Activated T-cell treated with anti-CD3 and anti-CD28 coated beads, Interleukin-2, amount 50 U/mL, for 72 hours (primary cell): Measurements from ENCODE around the gene SARDH. TPM values are rescaled to one million over a fixed set of nuclear protein-coding genes. Genes with fewer than 3 reads are reported as not detected.
"Not testable (repeated sequence)": the region's sequence is repeated elsewhere in the genome, so short reads cannot be mapped to it uniquely, and the experiment has no call there.

ENCODE experiments used
- ATAC-seq, 2 donors: fragments of 150-1000 bp; cut with Tn5 transposase; replicated peaks in 1 of 2; 2 replicates each; pipeline ENCODE4 v1.10.0; 2021; ENCODE audit warnings: moderate library complexity in 2 of 2, mild to moderate bottlenecking in 1 of 2
- DNase-seq, 2 donors: peaks; one replicate each; pipeline ENCODE4 v3.0.0; 2021 to 2022; ENCODE audit warnings: mixed read lengths in 1 of 2
- H3K27ac Mint-ChIP-seq: one replicate; pipeline ENCODE4 v1.8.0; 2022; ENCODE audit warnings: mild to moderate bottlenecking, moderate library complexity, mixed read lengths
- H3K27me3 Mint-ChIP-seq: one replicate; pipeline ENCODE4 v1.8.0; 2022; ENCODE audit warnings: low read depth, mixed read lengths
- H3K36me3 Mint-ChIP-seq, 2 donors: one replicate each; pipeline ENCODE4 v1.8.0; 2022; ENCODE audit warnings: mixed read lengths in 2 of 2, mild to moderate bottlenecking in 1 of 2; ENCODE audit not compliant: insufficient read depth in 2 of 2
- H3K4me1 Mint-ChIP-seq: one replicate; pipeline ENCODE4 v1.8.0; 2022; ENCODE audit warnings: low read depth, mixed read lengths
- H3K4me3 Mint-ChIP-seq, 2 donors: one replicate each; pipeline ENCODE4 v1.8.0; 2022; ENCODE audit warnings: mild to moderate bottlenecking in 2 of 2, mixed read lengths in 2 of 2, moderate library complexity in 2 of 2
- H3K9me3 Mint-ChIP-seq, 2 donors: one replicate each; pipeline ENCODE4 v1.8.0; 2022; ENCODE audit warnings: mixed read lengths in 2 of 2
- total RNA-seq, 2 donors: library from RNA; stranded (reverse); gene quantifications; one replicate each; pipeline ENCODE4 v1.2.3, GENCODE V29; 2022

Gene SARDH
- total RNA-seq, 2 donors from 2014 or later = 1.6 to 4.7 TPM

DNA sequence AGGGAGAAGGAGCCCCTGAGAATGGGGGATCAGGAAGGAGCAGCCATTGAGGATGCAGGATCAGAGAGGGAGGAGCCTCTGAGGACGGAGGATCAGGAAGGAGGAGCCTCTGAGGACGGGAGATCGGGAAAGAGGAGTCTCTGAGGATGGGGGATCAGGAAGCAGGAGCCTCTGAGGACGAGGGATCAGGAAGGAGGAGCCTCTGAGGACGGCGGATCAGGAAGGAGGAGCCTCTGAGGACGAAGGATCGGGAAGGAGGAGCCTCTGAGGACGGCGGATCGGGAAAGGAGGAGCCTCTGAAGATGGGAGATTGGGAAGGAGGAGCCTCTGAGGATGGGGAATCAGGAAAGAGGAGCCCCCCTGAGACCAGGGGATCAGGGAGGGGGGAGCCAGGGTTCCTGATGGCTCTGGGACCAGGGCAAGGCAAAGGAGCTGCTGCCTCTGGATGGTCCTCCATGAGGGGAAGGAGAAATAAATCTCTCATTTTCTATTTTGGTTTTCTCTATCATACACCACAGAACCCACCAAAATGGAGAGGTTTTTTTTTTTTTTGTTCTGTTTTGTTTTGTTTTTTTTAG lies 22.6 kb upstream of the SARDH start:
- no peak for DNase-seq
- no peak overlapping the region for H3K27ac Mint-ChIP-seq
- peaks cover 3 to 5% of the 10 kb centered on the region in 2 donors for H3K9me3 Mint-ChIP-seq
- no peaks in the 10 kb centered on the region for H3K27me3 Mint-ChIP-seq
- peaks cover 4 to 11% of the 10 kb centered on the region in 2 donors for H3K36me3 Mint-ChIP-seq
- no peaks in the 10 kb centered on the region for H3K4me1 Mint-ChIP-seq
- no peak for ATAC-seq
- H3K4me3 Mint-ChIP-seq = no peak overlapping the region

- DNase-seq = no peak
- no peak overlapping the region for H3K27ac Mint-ChIP-seq
- peaks cover 4% of the 10 kb centered on the region for H3K27me3 Mint-ChIP-seq
- no peaks in the 10 kb centered on the region for H3K4me1 Mint-ChIP-seq
- no peak for ATAC-seq
- H3K9me3 Mint-ChIP-seq = peaks cover 0 to 2% of the 10 kb centered on the region in 2 donors
- H3K36me3 Mint-ChIP-seq = peaks cover 0 to 5% of the 10 kb centered on the region in 2 donors
- no peak overlapping the region for H3K4me3 Mint-ChIP-seq
Observed at GRCh38 chr9:133759946-133760345, 21.8 kb upstream of the SARDH start.

DNA sequence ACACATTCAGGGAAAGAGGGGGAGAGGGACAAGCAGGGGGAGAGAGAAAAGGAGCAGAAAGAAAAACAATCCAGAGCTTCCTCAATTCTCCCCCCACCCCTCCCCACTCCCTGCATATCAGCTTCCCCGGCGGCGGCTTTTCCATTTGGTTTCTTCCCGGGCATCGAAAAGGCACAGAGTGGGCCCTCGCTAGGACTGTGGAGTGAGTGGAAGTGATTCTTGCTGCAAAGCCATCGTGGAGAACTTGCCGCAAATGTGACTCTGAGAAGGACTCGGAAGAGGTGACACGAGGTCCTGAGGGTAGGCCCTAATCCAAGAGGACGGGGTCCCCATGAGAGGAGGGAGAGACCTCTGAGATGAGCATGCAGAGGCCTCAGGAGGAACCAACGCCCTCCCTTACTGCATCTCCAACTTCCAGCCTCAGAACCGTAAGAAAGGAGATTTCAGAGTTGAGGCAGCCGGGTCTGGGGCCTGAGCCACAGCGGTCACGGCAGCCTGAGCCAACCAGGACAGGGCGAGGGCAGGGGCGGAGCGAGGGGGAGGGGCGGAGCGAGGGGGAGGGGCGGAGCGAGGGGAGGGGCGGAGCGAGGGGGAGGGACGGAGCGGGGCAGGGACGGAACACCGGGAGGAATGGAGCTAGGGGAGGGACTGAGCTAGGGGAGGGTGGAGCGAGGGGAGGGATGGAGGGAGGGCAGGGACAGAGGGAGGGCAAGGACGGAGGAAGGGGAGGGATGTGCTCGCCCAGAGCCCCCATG lies 21.2 kb upstream of the SARDH start:
- ATAC-seq (no peak), DNase-seq (no peak)
- H3K9me3 Mint-ChIP-seq = peaks cover 0 to under 1% of the 10 kb centered on the region in 2 donors
- peaks cover 10% of the 10 kb centered on the region for H3K27me3 Mint-ChIP-seq
- no peak overlapping the region for H3K4me3 Mint-ChIP-seq
- peaks cover 0 to 3% of the 10 kb centered on the region in 2 donors for H3K36me3 Mint-ChIP-seq
- H3K4me1 Mint-ChIP-seq = no peaks in the 10 kb centered on the region
- H3K27ac Mint-ChIP-seq = no peak overlapping the region

- peaks cover 21% of the 10 kb centered on the region for H3K27me3 Mint-ChIP-seq
- no peaks in the 10 kb centered on the region for H3K9me3 Mint-ChIP-seq
- no peak overlapping the region for H3K4me3 Mint-ChIP-seq
- no peak for DNase-seq
- no peak for ATAC-seq
- no peak overlapping the region for H3K27ac Mint-ChIP-seq
- no peaks in the 10 kb centered on the region for H3K36me3 Mint-ChIP-seq
- no peaks in the 10 kb centered on the region for H3K4me1 Mint-ChIP-seq
Observed at GRCh38 chr9:133758228-133758627, 20.1 kb upstream of the SARDH start.

- H3K4me3 Mint-ChIP-seq = no peak overlapping the region
- H3K27me3 Mint-ChIP-seq = peaks cover 49% of the 10 kb centered on the region
- H3K36me3 Mint-ChIP-seq = no peaks in the 10 kb centered on the region
- no peak overlapping the region for H3K27ac Mint-ChIP-seq
- no peak for DNase-seq
- no peaks in the 10 kb centered on the region for H3K9me3 Mint-ChIP-seq
- H3K4me1 Mint-ChIP-seq = no peaks in the 10 kb centered on the region
- ATAC-seq = no peak
Observed at GRCh38 chr9:133754688-133755227, 16.6 kb upstream of the SARDH start.

DNA sequence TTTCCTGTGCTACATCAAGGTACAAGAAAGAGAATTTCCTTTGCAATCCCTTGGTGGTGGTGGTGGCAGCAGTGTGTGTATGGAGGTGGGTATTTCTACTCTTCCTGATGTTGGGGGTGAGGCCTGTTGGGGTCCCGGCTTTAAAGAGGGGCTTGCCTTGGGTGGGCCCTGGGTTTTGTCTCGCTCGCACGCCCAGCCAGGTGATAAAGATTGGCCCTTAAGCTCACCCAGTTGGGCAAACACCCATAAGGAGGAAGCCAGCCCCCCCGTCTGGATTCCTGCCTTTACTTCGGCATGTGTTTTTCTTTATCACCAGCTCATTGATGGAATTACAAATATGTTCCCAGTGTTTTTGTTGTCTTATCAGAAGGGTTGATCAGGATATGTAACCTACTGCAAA lies 16.0 kb upstream of the SARDH start:
- no peak overlapping the region for H3K4me3 Mint-ChIP-seq
- no peaks in the 10 kb centered on the region for H3K9me3 Mint-ChIP-seq
- H3K27ac Mint-ChIP-seq = no peak overlapping the region
- ATAC-seq = no peak
- no peaks in the 10 kb centered on the region for H3K36me3 Mint-ChIP-seq
- H3K27me3 Mint-ChIP-seq = peaks cover 55% of the 10 kb centered on the region
- DNase-seq = no peak
- H3K4me1 Mint-ChIP-seq = no peaks in the 10 kb centered on the region

- ATAC-seq = no peak
- Mint-ChIP-seq H3K36me3 (no peaks in the 10 kb centered on the region), H3K9me3 (no peaks in the 10 kb centered on the region), H3K4me1 (no peaks in the 10 kb centered on the region), H3K27me3 (peaks cover 67% of the 10 kb centered on the region), H3K4me3 (no peak overlapping the region), H3K27ac (no peak overlapping the region)
- DNase-seq = no peak
Observed at GRCh38 chr9:133752739-133753446, 14.7 kb upstream of the SARDH start.

DNA sequence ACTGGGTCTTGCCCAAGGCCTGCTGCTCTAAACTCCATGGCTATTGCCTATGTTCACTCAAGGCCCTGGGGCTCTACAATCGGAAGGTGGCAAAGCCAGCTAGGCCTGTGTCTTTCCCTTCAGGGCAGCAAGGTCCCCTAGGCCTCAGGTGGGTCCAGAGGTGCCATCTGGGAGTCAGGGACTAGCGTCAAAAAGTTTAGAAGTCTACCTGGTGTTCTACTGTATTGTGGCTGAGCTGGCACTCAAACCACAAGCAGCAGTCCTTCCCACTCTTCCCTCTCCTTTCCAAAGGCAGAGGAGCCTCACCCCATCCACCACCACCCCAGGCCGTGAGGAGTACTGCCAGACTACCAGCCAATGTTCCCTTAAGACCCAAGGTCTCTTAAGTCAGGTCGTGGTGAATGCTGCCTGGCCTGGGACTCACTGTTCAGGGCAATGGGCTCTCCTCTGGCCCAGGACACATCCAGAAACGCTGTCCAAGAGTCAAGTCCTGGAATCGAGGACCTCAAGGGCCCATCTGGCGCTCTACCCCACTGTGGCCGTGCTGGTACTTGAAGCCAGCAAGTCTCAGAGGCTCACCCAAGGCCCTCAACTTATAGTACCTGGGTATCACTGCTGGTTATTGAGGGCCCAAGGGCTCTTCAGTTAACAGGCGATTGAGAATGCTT lies 13.0 kb upstream of the SARDH start:
- H3K4me3 Mint-ChIP-seq = no peak overlapping the region
- no peaks in the 10 kb centered on the region for H3K36me3 Mint-ChIP-seq
- H3K27ac Mint-ChIP-seq = no peak overlapping the region
- no peaks in the 10 kb centered on the region for H3K9me3 Mint-ChIP-seq
- no peak for DNase-seq
- ATAC-seq = no peak
- peaks cover 85% of the 10 kb centered on the region for H3K27me3 Mint-ChIP-seq
- no peaks in the 10 kb centered on the region for H3K4me1 Mint-ChIP-seq

- DNase-seq (no peak), ATAC-seq (no peak)
- Mint-ChIP-seq H3K4me1 (no peaks in the 10 kb centered on the region), H3K9me3 (no peaks in the 10 kb centered on the region), H3K36me3 (no peaks in the 10 kb centered on the region), H3K27me3 (peaks cover 62% of the 10 kb centered on the region), H3K4me3 (no peak overlapping the region), H3K27ac (no peak overlapping the region)
Observed at GRCh38 chr9:133747309-133747708, 9.2 kb upstream of the SARDH start.

- not testable (repeated sequence) for H3K27ac Mint-ChIP-seq, DNase-seq, H3K4me3 Mint-ChIP-seq, H3K4me1 Mint-ChIP-seq, H3K36me3 Mint-ChIP-seq, ATAC-seq, H3K9me3 Mint-ChIP-seq
- H3K27me3 Mint-ChIP-seq = peaks cover 40% of the 10 kb centered on the region
Observed at GRCh38 chr9:133744528-133744927, 6.4 kb upstream of the SARDH start.

GRCh38 chr9:133742849-133743444 lies 4.8 kb upstream of the SARDH start:
- ATAC-seq (peak; percentile 60 to 66), DNase-seq (peak; percentile 76 to 81)
- no peaks in the 10 kb centered on the region for H3K9me3 Mint-ChIP-seq
- H3K36me3 Mint-ChIP-seq = no peaks in the 10 kb centered on the region
- H3K4me1 Mint-ChIP-seq = peaks cover 3% of the 10 kb centered on the region
- peaks cover 25% of the 10 kb centered on the region for H3K27me3 Mint-ChIP-seq
- no peak overlapping the region for H3K27ac Mint-ChIP-seq
- no peak overlapping the region for H3K4me3 Mint-ChIP-seq

GRCh38 chr9:133742251-133742650 lies 4.1 kb upstream of the SARDH start:
- H3K9me3 Mint-ChIP-seq = no peaks in the 10 kb centered on the region
- DNase-seq = no peak
- no peak overlapping the region for H3K4me3 Mint-ChIP-seq
- peaks cover 18% of the 10 kb centered on the region for H3K27me3 Mint-ChIP-seq
- H3K36me3 Mint-ChIP-seq = no peaks in the 10 kb centered on the region
- H3K27ac Mint-ChIP-seq = no peak overlapping the region
- H3K4me1 Mint-ChIP-seq = peaks cover 3% of the 10 kb centered on the region
- ATAC-seq = no peak
